Measurements from ENCODE around the gene UMODL1. TPM values are rescaled to one million over a fixed set of nuclear protein-coding genes. Genes with fewer than 3 reads are reported as not detected.

The UMODL1 gene
- total RNA-seq, 3 donors from 2014 or later (not counting 1 experiment from before 2014, with no cell fraction given): 0.14 to 0.28 TPM; not detected in 1

GRCh38 chr21:42120903-42121535 lies 49.9 kb downstream of the UMODL1 start:
- Histone ChIP-seq H3K36me3 (ENCODE audit: control insufficient read depth, insufficient read depth, low read length) (no peaks in the 10 kb centered on the region), H3K27ac (ENCODE audit: low read length) (no peak overlapping the region), H3K4me3 (ENCODE audit: low read length) (no peak overlapping the region), H3K4me1 (ENCODE audit: control insufficient read depth, insufficient read depth, low read length) (peaks cover 24% of the 10 kb centered on the region), H3K27me3 (ENCODE audit: control insufficient read depth, insufficient read depth, low read length) (peaks cover 24% of the 10 kb centered on the region), H3K9me3 (ENCODE audit: control insufficient read depth, insufficient read depth, low read length) (no peaks in the 10 kb centered on the region)
- peaks cover 11 to 17% of the 10 kb centered on the region in 2 donors for H3K4me1 Mint-ChIP-seq
- TF ChIP-seq CTCF (IDR thresholded peaks at IDR 0.05): no peak
- H3K9me3 Mint-ChIP-seq: no peaks in the 10 kb centered on the region
- ATAC-seq (no peak), DNase-seq (no peak)
- H3K36me3 Mint-ChIP-seq: no peaks in the 10 kb centered on the region
- WGBS (ENCODE audit: insufficient coverage): 26% methylated on average over 13 of the region's 13 CpGs
- no peak overlapping the region for H3K27ac Mint-ChIP-seq
- H3K4me3 Mint-ChIP-seq: no peak overlapping the region
- intact Hi-C loops (cut with micrococcal nuclease): no loop called here
- H3K27me3 Mint-ChIP-seq (ENCODE audit: low read depth in 2 of 2): peaks cover 58 to 61% of the 10 kb centered on the region in 2 donors

- peaks cover 11 to 17% of the 10 kb centered on the region in 2 donors for H3K4me1 Mint-ChIP-seq
- no peak overlapping the region for H3K27ac Mint-ChIP-seq
- WGBS (ENCODE audit: insufficient coverage): 62% methylated on average over 4 of the region's 4 CpGs
- no peaks in the 10 kb centered on the region for H3K36me3 Mint-ChIP-seq
- intact Hi-C loops (cut with micrococcal nuclease): no loop called here
- no peak overlapping the region for H3K4me3 Mint-ChIP-seq
- H3K27me3 ChIP-seq (ENCODE audit: control insufficient read depth, insufficient read depth, low read length): peaks cover 24% of the 10 kb centered on the region
- no peaks in the 10 kb centered on the region for H3K9me3 ChIP-seq (ENCODE audit: control insufficient read depth, insufficient read depth, low read length)
- DNase-seq: no peak
- no peak overlapping the region for H3K4me3 ChIP-seq (ENCODE audit: low read length)
- peaks cover 52 to 62% of the 10 kb centered on the region in 2 donors for H3K27me3 Mint-ChIP-seq (ENCODE audit: low read depth in 2 of 2)
- no peaks in the 10 kb centered on the region for H3K9me3 Mint-ChIP-seq
- no peak for TF ChIP-seq CTCF (IDR thresholded peaks at IDR 0.05)
- H3K36me3 ChIP-seq (ENCODE audit: control insufficient read depth, insufficient read depth, low read length): no peaks in the 10 kb centered on the region
- ATAC-seq: no peak
- no peak overlapping the region for H3K27ac ChIP-seq (ENCODE audit: low read length)
- peaks cover 24% of the 10 kb centered on the region for H3K4me1 ChIP-seq (ENCODE audit: control insufficient read depth, insufficient read depth, low read length)
Observed at GRCh38 chr21:42121794-42122193, 50.7 kb downstream of the UMODL1 start.

- DNase-seq (no peak), ATAC-seq (no peak)
- Mint-ChIP-seq H3K27me3 (ENCODE audit: low read depth in 2 of 2) (peaks cover 46 to 57% of the 10 kb centered on the region in 2 donors), H3K36me3 (no peaks in the 10 kb centered on the region), H3K4me1 (peaks cover 7 to 12% of the 10 kb centered on the region in 2 donors), H3K4me3 (no peak overlapping the region), H3K27ac (no peak overlapping the region), H3K9me3 (no peaks in the 10 kb centered on the region)
- Histone ChIP-seq H3K9me3 (ENCODE audit: control insufficient read depth, insufficient read depth, low read length) (no peaks in the 10 kb centered on the region), H3K27ac (ENCODE audit: low read length) (no peak overlapping the region), H3K27me3 (ENCODE audit: control insufficient read depth, insufficient read depth, low read length) (peaks cover 24% of the 10 kb centered on the region), H3K4me1 (ENCODE audit: control insufficient read depth, insufficient read depth, low read length) (peaks cover 20% of the 10 kb centered on the region), H3K36me3 (ENCODE audit: control insufficient read depth, insufficient read depth, low read length) (no peaks in the 10 kb centered on the region), H3K4me3 (ENCODE audit: low read length) (no peak overlapping the region)
- intact Hi-C loops (cut with micrococcal nuclease): no loop called here
- no peak for TF ChIP-seq CTCF (IDR thresholded peaks at IDR 0.05)
- 85% methylated on average over 13 of the region's 13 CpGs for WGBS (ENCODE audit: insufficient coverage)
Observed at GRCh38 chr21:42122398-42122797, 51.3 kb downstream of the UMODL1 start.

GRCh38 chr21:42122808-42123207 lies 51.7 kb downstream of the UMODL1 start:
- no peak overlapping the region for H3K27ac ChIP-seq (ENCODE audit: low read length)
- ATAC-seq: no peak
- H3K27me3 Mint-ChIP-seq (ENCODE audit: low read depth in 2 of 2): peaks cover 41 to 52% of the 10 kb centered on the region in 2 donors
- no peak for TF ChIP-seq CTCF (IDR thresholded peaks at IDR 0.05)
- peaks cover 3 to 8% of the 10 kb centered on the region in 2 donors for H3K4me1 Mint-ChIP-seq
- H3K36me3 Mint-ChIP-seq: no peaks in the 10 kb centered on the region
- no peaks in the 10 kb centered on the region for H3K9me3 Mint-ChIP-seq
- intact Hi-C loops (cut with micrococcal nuclease): no loop called here
- 57% methylated on average over 13 of the region's 13 CpGs for WGBS (ENCODE audit: insufficient coverage)
- H3K4me3 Mint-ChIP-seq: no peak overlapping the region
- H3K36me3 ChIP-seq (ENCODE audit: control insufficient read depth, insufficient read depth, low read length): no peaks in the 10 kb centered on the region
- no peak overlapping the region for H3K4me3 ChIP-seq (ENCODE audit: low read length)
- peaks cover 22% of the 10 kb centered on the region for H3K27me3 ChIP-seq (ENCODE audit: control insufficient read depth, insufficient read depth, low read length)
- peaks cover 20% of the 10 kb centered on the region for H3K4me1 ChIP-seq (ENCODE audit: control insufficient read depth, insufficient read depth, low read length)
- no peaks in the 10 kb centered on the region for H3K9me3 ChIP-seq (ENCODE audit: control insufficient read depth, insufficient read depth, low read length)
- no peak for DNase-seq
- no peak overlapping the region for H3K27ac Mint-ChIP-seq
